MM.1S (cell line): Measurements from ENCODE around the gene CELA2B.
"Not testable (repeated sequence)": the region's sequence is repeated elsewhere in the genome, so short reads cannot be mapped to it uniquely, and the experiment has no call there.

Experiments
- CTCF ChIP-seq: fragments of 300-600 bp; sonication (generic); IDR thresholded peaks from 2 replicates; pipeline ENCODE4 v1.5.1; 2016; ENCODE audit warnings: antibody characterized with exemption, low read length, mixed read lengths
- EZH2 ChIP-seq: fragments of 300-600 bp; sonication (generic); optimal IDR thresholded peaks from 2 replicates; pipeline ENCODE3; 2017; ENCODE audit warnings: low read depth, mild to moderate bottlenecking, antibody characterized with exemption, low read length, mixed read lengths

- not testable (repeated sequence) for TF ChIP-seq CTCF, EZH2
Measured at GRCh38 chr1:15521206-15521906, 45.5 kb downstream of the CELA2B start.
